HG03045 (cell line): ENCODE data around the gene GPC1.

Source experiments
- ATAC-seq: cut with Tn5 transposase; IDR thresholded peaks from one replicate; pipeline ENCODE4 v1.9.1; 2021; ENCODE audit warnings: mild to moderate bottlenecking, moderate library complexity; ENCODE audit not compliant: unreplicated experiment

The GPC1 gene

DNA sequence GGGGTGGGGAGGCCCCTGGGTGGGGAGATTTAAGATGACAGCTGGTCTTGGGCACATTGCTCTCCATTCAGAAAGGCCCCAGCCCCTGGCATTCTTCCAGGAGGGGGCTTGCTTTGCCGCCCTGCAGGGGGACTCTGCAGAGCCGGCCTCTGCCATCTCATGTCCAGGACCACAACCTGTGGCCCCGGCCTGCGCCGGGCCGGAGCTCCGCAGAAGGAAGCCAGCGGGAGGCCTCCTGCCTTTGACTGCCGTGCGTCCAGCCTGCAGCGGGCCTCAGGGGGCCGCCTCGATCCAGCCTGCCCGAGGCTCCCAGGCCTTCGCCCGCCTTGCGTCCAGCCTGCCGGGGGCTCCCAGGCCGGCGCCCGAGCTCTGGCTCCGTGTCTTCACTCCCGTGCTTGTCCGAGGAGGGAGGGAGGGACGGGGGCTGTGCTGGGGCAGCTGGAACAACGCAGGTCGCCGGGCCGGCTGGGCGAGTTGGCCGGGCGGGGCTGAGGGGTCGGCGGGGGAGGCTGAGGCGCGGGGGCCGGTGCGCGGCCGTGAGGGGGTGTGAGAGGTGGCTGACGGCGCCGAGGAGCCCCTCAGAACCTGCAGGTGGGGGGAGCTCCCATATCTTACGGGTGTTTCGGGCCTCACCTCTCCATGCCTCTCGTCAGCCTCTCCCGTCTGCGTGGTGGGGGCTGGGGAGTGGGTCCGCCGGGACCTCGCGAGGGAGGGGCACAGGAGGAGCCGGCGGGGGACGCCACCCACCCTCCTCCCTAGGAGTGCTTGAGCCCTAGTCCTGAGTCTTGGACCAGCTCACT is 20.4 kb downstream of the GPC1 start:
- ATAC-seq: no peak

DNA sequence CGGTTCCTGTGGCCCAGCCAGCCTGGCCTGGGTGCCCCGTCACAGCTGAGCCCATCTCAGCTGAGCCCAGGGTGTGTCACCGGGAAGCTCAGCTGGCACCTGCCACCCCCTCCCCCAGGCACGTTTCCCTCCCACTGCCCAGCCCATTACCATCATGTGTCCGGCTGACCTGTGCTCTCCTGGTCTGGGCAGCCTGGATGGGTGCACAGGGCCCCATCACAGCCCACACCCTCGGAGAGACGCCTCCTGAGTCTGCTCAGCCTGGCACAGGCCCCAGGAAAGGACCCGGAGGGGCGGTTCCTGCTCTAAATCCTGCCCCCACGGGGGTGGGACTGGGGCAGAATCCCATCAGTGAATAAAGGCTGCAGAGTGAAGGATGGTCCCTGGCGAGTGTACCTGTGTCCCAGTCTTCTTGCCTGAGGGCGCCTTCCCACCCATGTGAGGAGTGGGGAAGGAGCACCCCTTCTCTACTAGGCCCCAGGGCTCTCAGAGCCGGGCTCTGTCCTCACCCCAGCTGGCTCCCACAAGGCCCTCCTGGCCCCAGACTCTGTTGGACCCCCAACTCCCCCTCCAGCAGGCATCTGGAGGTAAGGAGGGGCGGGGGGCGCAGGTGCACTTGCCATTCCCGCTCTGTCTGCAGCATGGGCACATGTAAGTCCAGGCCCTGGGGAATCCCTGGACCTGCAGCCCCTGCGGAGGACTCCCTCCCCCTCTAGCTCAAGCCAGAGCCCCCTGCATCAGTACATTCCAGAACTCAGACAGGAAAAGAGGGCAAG is 21.2 kb downstream of the GPC1 start:
- no peak for ATAC-seq

DNA sequence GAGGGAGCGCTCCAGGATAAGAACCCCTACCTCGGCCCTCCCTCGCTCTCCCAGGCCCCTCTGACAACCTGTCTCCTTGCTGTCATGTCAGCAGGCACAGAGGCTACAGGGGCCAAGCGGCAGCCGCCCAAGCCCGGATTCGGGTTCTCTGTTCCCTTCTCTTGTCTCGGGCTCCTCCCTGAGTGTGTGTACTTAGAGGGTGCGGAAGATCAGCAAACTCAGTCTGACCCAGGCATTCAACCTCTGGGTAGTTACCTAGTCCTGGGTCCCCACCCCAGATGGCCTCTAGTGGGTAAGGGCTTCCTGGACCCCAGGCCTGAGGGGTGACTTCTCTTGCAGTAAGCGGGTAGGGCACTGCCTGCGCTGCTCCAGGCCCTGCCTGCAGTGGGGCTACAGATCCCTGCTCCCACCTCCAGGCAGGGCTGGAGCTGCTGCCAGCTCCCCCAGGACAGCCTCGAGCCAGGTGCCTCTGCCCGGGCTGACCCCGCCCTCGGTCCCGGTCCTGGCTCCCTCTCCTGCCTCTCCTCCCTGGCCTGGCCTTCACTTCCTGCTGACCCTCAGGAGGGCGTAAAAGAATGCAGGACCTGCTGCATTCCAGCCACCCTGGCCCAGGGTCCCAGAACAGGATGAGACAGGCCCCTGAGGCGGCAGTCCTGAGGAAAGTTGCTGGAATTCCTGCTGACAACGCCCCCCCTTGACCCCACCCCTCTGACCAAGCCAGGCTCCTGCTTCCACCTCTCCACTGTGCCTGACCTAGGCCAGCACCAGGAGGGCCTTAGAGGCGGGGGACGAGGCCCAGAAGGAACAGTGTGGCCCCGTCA is 22.0 kb downstream of the GPC1 start:
- ATAC-seq: no peak

DNA sequence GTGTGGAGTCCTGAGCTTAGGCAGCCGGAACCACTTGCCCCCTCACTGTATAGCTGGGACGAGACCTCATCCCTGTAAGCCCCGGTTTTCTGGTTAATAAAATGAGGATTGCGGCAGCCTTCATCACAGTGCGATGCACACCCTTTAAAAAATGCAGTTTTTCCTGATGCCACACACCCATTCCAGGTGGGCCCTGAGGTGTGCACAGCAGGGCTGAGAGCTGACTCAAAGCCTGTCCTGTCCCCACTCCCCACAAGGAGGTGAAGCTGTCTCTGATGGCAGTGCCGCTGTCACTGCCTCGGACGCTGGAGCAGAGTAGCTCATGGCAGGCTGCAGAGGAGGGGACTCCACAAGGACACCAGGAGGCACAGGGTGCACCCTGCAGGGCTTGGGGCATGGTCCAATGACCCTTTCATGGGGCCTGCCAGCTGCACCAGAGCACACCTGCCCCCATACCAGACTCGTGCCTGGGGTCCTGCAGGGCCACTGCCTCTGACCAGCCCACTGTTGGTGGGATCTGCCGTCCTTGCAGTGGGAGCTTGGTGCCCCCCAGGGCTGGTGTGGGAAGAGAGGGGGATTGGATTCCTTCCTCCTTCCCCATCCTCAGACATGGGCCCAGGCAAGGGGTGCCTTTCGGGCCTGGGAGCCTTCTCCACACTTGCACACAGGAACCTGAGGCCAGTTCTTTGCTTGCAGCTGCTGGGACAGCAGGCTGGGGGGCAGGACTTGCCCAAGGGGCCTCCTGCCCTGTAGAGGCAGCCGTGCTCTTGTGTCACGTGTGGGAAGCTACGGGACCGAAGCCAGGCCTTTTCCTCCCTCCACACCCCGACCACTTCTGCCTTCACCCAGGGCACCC is 22.8 kb downstream of the GPC1 start:
- no peak for ATAC-seq

DNA sequence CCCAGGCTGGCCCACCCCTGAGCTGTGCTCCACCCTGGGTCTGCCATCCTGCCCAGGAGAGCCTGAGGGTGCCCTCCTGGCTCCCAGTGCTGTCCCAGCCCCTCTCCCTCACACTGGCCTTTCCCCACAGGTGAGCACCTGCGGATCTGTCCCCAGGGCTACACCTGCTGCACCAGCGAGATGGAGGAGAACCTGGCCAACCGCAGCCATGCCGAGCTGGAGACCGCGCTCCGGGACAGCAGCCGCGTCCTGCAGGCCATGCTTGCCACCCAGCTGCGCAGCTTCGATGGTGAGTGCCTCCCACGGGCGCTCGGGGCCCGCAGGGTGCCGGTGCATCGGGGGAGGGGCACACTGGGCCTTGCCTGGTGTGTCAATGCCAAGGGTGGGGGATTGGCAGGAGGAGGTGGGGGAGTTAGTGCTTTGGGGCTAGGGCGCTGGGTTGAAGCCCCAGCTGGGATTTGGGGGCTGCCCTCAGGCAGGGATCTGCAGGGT is 23.5 kb downstream of the GPC1 start:
- ATAC-seq: no peak

DNA sequence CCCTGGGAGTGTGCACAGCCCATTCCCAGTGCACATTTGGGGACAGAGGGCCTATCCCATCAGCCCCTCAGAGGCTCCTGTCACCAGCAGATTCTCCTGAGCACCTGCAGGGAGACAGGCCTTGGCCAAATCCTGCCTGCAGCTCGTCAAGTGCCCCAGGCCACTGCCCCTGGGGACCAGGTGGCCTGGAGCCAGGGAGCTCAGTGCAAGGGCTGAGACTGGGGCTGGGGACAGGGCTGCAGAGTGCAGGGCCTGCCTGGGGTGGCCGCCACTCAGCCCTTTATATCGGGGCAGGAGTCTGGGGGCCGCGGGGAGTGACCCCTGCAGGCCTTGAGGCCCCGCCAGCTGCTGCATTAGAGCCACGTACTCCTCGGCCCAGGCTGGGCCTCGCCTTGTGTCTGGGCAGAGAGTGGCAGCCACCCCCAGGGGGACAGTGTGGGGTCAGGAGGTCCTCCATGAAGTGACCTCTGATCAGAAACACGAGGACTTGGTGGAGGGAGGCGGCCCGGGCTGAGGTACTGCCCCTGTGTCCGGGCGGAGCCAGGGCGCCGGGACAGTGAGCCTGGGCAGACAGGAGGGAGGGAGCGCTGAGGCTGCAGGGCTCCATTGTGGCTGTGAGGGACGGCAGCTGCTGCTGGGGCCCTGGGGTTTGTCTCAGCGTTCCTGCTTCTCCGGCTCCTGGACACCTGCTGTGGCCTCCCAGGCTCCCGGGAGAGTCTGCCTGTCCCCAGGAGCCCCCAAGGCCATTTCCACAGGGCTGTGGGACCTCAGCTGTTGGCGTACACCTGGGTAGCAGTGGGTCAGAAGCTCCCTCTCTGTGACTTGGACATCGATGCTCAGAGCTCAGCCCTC is 24.2 kb downstream of the GPC1 start:
- ATAC-seq: no peak

DNA sequence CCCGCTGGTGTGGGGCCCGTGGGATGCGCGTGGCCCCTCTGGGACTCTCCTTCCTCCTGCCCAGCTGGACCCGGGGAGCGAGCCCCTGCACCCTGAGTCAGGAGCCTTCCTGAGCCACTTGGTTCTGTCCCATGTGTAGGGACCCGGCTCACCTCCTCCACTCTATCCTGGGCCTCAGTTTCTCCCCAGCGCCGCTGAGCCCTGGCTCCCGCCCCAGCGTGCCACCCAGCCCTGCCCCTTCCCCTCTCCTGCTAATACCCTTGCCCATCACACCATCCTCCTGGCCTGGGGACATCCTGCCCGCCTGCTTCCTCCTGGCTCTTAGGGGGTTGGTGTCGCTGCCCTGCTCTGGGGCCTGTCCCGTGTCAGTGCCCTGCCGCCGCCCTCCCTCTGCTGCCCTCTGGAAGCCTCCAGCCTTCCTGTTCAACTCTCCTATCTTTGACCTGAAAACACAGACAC is 24.8 kb downstream of the GPC1 start:
- ATAC-seq: no peak

DNA sequence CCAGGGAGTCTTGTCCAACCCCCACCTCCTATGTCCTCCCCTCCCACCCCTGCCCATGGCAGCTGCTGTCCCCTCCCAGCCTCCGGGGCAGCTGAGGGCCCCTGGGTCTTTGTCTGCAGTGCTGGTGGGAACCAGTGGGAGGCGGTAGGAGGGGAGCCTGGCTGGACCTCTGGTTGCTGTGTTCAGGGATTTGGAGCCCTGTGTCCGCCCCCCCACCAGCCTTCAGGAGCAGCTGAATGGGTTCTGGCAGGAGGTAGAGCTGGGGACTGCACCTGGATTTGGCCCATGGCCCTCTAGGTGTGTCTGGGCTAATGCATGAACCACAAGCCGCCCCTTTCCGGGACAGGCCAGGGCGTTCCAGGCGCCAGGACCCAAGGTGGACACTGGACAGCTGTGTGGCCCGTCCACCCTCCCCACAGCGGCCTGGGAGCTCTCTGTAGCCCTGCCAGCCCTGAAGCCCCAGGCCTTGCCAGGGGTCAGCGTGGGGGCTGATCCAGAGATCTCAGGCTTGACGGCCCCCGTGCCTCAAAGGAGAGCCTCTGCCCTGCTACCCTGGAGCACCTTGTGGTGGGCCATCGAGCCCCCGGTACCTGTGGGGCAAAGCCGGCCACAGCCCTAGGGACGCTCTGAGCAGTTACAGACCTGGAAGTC is 25.4 kb downstream of the GPC1 start:
- ATAC-seq: no peak

DNA sequence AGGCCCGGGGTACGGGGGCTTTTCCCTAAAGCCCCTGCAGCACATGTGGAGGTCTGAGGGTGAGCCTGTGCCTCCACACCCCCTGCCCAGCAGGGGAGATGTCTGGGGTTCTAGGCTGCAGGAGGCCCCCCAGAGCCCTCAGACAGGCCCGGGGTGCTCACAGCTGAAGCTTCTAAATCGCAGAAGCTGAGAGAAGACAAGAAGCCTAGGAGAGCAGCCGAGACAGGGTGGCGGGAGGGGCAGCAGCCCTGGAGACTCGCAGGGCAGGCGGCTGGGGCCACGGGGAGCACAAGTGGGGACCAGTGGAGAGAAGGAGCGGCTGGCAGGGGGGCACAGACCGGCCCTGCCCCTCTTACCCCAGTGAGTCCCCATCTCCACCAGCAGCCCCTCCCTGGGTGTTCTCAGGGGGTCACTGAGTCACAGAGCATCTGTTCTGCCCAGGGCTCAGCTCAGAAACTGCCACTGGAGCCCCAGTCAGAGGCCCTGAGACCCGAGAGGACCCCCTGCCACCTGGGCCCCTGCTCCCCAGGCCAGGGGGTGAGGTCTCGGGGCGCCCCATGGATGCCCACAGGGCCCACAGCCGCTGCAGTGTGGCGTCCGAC is 26.1 kb downstream of the GPC1 start:
- no peak for ATAC-seq

DNA sequence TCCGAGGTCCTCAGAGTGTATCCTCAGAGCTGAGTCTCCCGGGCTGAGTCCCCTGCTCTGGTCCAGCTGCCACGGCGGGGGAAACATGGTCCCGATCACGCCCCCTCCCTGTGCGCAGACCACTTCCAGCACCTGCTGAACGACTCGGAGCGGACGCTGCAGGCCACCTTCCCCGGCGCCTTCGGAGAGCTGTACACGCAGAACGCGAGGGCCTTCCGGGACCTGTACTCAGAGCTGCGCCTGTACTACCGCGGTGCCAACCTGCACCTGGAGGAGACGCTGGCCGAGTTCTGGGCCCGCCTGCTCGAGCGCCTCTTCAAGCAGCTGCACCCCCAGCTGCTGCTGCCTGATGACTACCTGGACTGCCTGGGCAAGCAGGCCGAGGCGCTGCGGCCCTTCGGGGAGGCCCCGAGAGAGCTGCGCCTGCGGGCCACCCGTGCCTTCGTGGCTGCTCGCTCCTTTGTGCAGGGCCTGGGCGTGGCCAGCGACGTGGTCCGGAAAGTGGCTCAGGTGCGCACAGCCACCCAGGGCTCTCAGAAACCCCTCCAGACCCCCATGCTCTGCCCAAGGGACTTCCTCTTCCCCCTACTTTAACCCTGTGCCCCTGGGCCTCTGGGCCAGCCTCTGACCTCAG is 26.7 kb downstream of the GPC1 start:
- ATAC-seq: no peak

DNA sequence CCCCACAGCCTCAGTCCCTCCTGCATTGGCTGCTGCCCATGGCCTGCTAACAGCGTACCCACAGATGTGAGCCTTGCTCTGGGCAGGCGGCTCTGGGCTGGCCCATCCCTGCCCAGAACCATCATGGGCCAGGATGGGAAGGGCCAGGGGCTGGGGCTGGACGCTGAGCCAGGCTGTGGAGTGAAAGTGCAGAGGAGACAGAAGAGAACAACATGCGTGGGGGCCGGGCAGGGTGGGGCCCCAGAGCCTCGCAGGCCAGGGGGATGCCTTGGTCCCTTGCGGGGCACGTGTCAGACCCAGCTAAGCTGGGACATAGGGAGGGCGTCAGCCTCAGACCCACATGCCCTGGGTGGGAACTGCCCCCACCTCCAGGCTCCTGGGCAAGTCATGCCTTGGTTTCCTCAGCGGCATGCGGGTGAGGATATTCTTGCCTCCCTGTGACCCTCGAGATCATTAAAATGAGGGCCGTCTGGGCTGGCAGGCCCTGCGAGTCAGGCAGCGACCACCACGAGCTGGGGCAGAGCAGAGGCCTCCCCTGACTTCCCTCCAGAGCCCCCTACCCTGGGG is 27.3 kb downstream of the GPC1 start:
- ATAC-seq: no peak

DNA sequence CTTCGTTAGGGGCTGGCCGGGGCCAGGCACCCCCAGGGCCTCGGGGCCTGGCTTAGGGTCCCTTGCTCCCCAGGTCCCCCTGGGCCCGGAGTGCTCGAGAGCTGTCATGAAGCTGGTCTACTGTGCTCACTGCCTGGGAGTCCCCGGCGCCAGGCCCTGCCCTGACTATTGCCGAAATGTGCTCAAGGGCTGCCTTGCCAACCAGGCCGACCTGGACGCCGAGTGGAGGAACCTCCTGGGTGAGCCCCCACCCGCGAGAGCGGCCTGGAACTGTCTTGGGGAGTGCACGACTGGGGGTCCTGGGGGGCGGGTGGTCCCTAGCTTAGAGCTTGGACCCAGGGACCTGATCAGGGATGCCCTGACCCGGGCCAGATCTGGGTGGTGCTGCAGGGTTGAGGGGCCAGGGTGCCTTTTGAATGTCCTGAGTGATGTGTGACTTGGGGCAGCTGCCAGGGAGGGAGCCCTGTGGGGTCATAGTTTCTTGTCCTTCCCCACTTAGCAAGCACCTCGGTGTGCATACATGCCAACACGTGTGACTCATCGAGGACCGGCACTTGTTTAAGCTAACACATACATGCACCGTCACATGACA is 27.9 kb downstream of the GPC1 start:
- no peak for ATAC-seq

DNA sequence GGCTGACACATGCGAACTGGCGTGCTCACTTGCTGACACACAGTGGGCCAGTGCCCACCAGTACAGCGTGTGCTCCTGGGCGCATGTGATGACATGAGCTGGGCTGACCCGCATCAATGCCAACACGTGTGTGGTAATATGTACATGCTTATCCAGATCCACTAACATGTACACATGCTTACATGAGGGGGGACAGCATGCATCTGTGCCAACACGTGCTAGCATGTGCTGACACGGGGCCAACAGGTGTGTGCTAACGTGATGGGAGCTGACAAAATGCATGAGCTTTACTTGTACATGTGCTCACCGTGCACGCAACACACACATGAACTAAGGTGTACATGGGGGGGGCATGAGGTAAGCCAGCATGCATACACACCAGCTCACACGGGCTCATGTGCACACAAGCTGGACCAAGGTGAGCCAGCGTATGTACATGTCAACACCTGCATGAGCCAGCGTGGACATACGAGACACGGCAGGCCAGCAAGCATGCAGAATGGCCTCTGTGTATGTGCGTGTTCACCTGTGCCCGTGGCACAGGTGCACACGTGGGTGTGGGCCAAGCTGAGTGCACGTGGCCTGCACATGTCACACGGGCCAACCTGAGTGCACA is 28.5 kb downstream of the GPC1 start:
- ATAC-seq: no peak

DNA sequence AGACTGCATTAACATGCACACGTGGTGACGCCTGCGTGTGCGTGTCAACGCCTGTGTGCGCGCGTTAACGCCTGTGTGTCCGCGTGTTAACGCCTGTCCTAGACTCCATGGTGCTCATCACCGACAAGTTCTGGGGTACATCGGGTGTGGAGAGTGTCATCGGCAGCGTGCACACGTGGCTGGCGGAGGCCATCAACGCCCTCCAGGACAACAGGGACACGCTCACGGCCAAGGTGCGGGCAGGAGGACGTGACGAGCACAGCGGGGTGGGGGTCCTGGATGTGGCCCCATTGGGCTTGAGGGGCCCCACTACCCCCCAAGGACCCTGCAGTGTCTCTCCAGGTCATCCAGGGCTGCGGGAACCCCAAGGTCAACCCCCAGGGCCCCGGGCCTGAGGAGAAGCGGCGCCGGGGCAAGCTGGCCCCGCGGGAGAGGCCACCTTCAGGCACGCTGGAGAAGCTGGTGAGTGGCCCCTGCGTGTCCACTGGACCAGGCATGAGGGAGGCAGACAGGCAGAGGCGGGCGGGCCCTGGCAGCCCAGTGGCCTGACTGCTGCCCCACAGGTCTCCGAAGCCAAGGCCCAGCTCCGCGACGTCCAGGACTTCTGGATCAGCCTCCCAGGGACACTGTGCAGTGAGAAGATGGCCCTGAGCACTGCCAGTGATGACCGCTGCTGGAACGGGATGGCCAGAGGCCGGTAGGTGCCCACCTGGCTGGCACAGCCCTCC is 29.2 kb downstream of the GPC1 start:
- ATAC-seq: no peak

DNA sequence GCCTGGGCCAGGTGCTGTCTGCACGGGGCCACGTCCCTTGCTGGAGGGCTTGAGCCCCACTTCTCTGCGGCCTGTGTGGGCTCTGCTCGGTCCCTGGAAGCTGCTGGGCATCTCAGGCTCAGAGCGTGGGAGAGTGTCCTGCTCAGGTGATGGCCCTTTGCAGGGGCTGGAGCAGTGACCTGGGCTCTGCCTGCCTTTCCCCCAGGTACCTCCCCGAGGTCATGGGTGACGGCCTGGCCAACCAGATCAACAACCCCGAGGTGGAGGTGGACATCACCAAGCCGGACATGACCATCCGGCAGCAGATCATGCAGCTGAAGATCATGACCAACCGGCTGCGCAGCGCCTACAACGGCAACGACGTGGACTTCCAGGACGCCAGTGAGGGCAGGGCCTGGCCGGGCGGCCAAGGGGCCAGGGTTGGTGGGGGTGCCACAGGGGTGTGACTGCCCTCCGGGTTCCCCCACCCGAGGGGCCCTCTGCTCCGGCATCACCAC is 29.9 kb downstream of the GPC1 start:
- ATAC-seq: no peak
